Globus pallidus (tissue), 1 donor: ENCODE data around the gene DLG5.

ENCODE experiments used
- DNase-seq: peaks from one replicate; pipeline ENCODE4 v3.0.0-alpha.2; 2015; ENCODE audit warnings: low spot score

Gene DLG5

GRCh38 chr10:77912576-77912975 is 14.0 kb downstream of the DLG5 start:
- no peak for DNase-seq

GRCh38 chr10:77911535-77912123 is 14.9 kb downstream of the DLG5 start:
- DNase-seq = no peak

GRCh38 chr10:77910524-77911145 is 15.9 kb downstream of the DLG5 start:
- DNase-seq = no peak

- DNase-seq = no peak
Measured at GRCh38 chr10:77909749-77910375, 16.7 kb downstream of the DLG5 start.

GRCh38 chr10:77909021-77909748 is 17.4 kb downstream of the DLG5 start:
- no peak for DNase-seq

- DNase-seq = no peak
Measured at GRCh38 chr10:77907900-77908717, 18.4 kb downstream of the DLG5 start.

GRCh38 chr10:77907462-77907861 is 19.1 kb downstream of the DLG5 start:
- DNase-seq = no peak

- no peak for DNase-seq
Measured at GRCh38 chr10:77906951-77907421, 19.6 kb downstream of the DLG5 start.

- DNase-seq = no peak
Measured at GRCh38 chr10:77905781-77906180, 20.8 kb downstream of the DLG5 start.

GRCh38 chr10:77905086-77905748 is 21.3 kb downstream of the DLG5 start:
- no peak for DNase-seq

GRCh38 chr10:77904100-77904840 is 22.3 kb downstream of the DLG5 start:
- DNase-seq = no peak

GRCh38 chr10:77902159-77902558 is 24.4 kb downstream of the DLG5 start:
- DNase-seq = no peak

GRCh38 chr10:77901743-77902142 is 24.8 kb downstream of the DLG5 start:
- no peak for DNase-seq

GRCh38 chr10:77899690-77900089 is 26.9 kb downstream of the DLG5 start:
- no peak for DNase-seq

GRCh38 chr10:77899080-77899477 is 27.5 kb downstream of the DLG5 start:
- DNase-seq = no peak

- DNase-seq = no peak
Measured at GRCh38 chr10:77898323-77899079, 28.1 kb downstream of the DLG5 start.

- no peak for DNase-seq
Measured at GRCh38 chr10:77896058-77896457, 30.5 kb downstream of the DLG5 start.

- no peak for DNase-seq
Measured at GRCh38 chr10:77894058-77894457, 32.5 kb downstream of the DLG5 start.

GRCh38 chr10:77893386-77893785 is 33.2 kb downstream of the DLG5 start:
- no peak for DNase-seq

- DNase-seq = no peak
Measured at GRCh38 chr10:77892761-77893160, 33.8 kb downstream of the DLG5 start.
